Measurements from ENCODE around the gene RFX8.

RFX8 gene

GRCh38 chr2:101410746-101411145 lies 64.2 kb downstream of the RFX8 start (continued):
- TF ChIP-seq, protein P1, sequence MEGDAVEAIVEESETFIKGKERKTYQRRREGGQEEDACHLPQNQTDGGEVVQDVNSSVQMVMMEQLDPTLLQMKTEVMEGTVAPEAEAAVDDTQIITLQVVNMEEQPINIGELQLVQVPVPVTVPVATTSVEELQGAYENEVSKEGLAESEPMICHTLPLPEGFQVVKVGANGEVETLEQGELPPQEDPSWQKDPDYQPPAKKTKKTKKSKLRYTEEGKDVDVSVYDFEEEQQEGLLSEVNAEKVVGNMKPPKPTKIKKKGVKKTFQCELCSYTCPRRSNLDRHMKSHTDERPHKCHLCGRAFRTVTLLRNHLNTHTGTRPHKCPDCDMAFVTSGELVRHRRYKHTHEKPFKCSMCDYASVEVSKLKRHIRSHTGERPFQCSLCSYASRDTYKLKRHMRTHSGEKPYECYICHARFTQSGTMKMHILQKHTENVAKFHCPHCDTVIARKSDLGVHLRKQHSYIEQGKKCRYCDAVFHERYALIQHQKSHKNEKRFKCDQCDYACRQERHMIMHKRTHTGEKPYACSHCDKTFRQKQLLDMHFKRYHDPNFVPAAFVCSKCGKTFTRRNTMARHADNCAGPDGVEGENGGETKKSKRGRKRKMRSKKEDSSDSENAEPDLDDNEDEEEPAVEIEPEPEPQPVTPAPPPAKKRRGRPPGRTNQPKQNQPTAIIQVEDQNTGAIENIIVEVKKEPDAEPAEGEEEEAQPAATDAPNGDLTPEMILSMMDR (tag by site-specific recombination; IDR thresholded peaks at IDR 0.05), result no peak
- no peak for TF ChIP-seq ZFP37 (tag by site-specific recombination; IDR thresholded peaks at IDR 0.05)
- TF ChIP-seq ZNF221 (tag by site-specific recombination; IDR thresholded peaks at IDR 0.05; ENCODE audit: borderline replicate concordance), result no peak
- TF ChIP-seq ZNF629 (tag by site-specific recombination; IDR thresholded peaks at IDR 0.05), result 0 out of 2 replicates have a peak, but pooled peaks have one; percentile 37
- TF ChIP-seq GLI4 (tag by site-specific recombination; IDR thresholded peaks at IDR 0.05), result no peak

DNA sequence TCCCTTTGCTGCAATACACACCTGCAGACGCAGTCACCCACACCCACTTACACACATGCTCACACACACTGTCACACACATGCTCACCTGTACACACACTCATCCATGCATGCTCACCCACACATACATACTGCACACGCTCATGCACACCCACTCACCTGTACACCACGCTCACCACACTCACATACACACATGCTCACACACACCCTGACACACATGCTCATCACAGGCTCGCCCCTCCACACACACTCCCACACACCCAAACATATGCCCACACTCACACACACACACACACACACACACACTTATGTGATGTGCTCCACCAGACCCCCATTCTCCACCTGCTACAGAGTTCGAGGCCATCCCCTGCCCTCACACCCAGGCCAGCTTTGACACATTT lies 64.8 kb downstream of the RFX8 start:
- Histone ChIP-seq H3K4me3 (ENCODE audit: low read depth, low read length) (no peak overlapping the region), H3K27ac (ENCODE audit: extremely low read depth, low read depth, low read length) (no peak overlapping the region), H3K36me3 (ENCODE audit: control insufficient read depth in 2 of 2, insufficient read depth in 1 of 2, low read length in 2 of 2) (no peaks in the 10 kb centered on the region), H3K4me1 (ENCODE audit: control insufficient read depth, insufficient read depth, low read length) (no peaks in the 10 kb centered on the region), H3K9me3 (ENCODE audit: control insufficient read depth, insufficient read depth, low read depth, low read length) (no peaks in the 10 kb centered on the region)
- ChIA-PET POLR2A (no interaction called here), CTCF (interaction anchor here (0.6 to 0.8 kb wide), 2 partner anchors 69 to 762 kb away, joined by 3 read pairs; no protein-coding TSS in a partner anchor)
- TF ChIP-seq GLI4 (tag by site-specific recombination; IDR thresholded peaks at IDR 0.05), result 0 out of 2 replicates have a peak, but pooled peaks have one; percentile 34
- TF ChIP-seq, protein P2, sequence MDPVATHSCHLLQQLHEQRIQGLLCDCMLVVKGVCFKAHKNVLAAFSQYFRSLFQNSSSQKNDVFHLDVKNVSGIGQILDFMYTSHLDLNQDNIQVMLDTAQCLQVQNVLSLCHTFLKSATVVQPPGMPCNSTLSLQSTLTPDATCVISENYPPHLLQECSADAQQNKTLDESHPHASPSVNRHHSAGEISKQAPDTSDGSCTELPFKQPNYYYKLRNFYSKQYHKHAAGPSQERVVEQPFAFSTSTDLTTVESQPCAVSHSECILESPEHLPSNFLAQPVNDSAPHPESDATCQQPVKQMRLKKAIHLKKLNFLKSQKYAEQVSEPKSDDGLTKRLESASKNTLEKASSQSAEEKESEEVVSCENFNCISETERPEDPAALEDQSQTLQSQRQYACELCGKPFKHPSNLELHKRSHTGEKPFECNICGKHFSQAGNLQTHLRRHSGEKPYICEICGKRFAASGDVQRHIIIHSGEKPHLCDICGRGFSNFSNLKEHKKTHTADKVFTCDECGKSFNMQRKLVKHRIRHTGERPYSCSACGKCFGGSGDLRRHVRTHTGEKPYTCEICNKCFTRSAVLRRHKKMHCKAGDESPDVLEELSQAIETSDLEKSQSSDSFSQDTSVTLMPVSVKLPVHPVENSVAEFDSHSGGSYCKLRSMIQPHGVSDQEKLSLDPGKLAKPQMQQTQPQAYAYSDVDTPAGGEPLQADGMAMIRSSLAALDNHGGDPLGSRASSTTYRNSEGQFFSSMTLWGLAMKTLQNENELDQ (tag by site-specific recombination; IDR thresholded peaks at IDR 0.05; ENCODE audit: low read depth), result no peak
- no peak for TF ChIP-seq ZNF623 (tag by site-specific recombination; IDR thresholded peaks at IDR 0.05)
- no peak for TF ChIP-seq ZNF433 (tag by site-specific recombination; IDR thresholded peaks at IDR 0.05; ENCODE audit: low read depth)
- peak; percentile 88 for TF ChIP-seq ZFHX2 (tag by site-specific recombination; conservative IDR thresholded peaks at IDR 0.05)
- no peak for TF ChIP-seq KLF8 (tag by site-specific recombination; IDR thresholded peaks at IDR 0.05)
- TF ChIP-seq, protein P3, sequence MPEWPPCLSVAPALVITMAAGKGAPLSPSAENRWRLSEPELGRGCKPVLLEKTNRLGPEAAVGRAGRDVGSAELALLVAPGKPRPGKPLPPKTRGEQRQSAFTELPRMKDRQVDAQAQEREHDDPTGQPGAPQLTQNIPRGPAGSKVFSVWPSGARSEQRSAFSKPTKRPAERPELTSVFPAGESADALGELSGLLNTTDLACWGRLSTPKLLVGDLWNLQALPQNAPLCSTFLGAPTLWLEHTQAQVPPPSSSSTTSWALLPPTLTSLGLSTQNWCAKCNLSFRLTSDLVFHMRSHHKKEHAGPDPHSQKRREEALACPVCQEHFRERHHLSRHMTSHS (tag by site-specific recombination; IDR thresholded peaks at IDR 0.05), result no peak
- no peak for TF ChIP-seq GLIS2 (tag by site-specific recombination; IDR thresholded peaks at IDR 0.05)
- no peak for TF ChIP-seq ZFP41 (tag by site-specific recombination; IDR thresholded peaks at IDR 0.05; ENCODE audit: borderline replicate concordance)
- TF ChIP-seq ZNF302 (tag by site-specific recombination; IDR thresholded peaks at IDR 0.05; ENCODE audit: low read depth), result no peak
- peak; percentile 78 for TF ChIP-seq EGR2 (tag by site-specific recombination; IDR thresholded peaks at IDR 0.05; ENCODE audit: low read depth)
- no peak for TF ChIP-seq ZNF501 (tag by site-specific recombination; IDR thresholded peaks at IDR 0.05)
- TF ChIP-seq, protein P4, sequence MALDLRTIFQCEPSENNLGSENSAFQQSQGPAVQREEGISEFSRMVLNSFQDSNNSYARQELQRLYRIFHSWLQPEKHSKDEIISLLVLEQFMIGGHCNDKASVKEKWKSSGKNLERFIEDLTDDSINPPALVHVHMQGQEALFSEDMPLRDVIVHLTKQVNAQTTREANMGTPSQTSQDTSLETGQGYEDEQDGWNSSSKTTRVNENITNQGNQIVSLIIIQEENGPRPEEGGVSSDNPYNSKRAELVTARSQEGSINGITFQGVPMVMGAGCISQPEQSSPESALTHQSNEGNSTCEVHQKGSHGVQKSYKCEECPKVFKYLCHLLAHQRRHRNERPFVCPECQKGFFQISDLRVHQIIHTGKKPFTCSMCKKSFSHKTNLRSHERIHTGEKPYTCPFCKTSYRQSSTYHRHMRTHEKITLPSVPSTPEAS (tag by site-specific recombination; IDR thresholded peaks at IDR 0.05), result peak; percentile 85

- Histone ChIP-seq H3K4me1 (ENCODE audit: control insufficient read depth, insufficient read depth, low read length) (no peaks in the 10 kb centered on the region), H3K9me3 (ENCODE audit: control insufficient read depth, insufficient read depth, low read depth, low read length) (no peaks in the 10 kb centered on the region), H3K36me3 (ENCODE audit: control insufficient read depth in 2 of 2, insufficient read depth in 1 of 2, low read length in 2 of 2) (no peaks in the 10 kb centered on the region), H3K4me3 (ENCODE audit: low read depth, low read length) (no peak overlapping the region), H3K27ac (ENCODE audit: extremely low read depth, low read depth, low read length) (no peak overlapping the region)
- TF ChIP-seq, protein P5, sequence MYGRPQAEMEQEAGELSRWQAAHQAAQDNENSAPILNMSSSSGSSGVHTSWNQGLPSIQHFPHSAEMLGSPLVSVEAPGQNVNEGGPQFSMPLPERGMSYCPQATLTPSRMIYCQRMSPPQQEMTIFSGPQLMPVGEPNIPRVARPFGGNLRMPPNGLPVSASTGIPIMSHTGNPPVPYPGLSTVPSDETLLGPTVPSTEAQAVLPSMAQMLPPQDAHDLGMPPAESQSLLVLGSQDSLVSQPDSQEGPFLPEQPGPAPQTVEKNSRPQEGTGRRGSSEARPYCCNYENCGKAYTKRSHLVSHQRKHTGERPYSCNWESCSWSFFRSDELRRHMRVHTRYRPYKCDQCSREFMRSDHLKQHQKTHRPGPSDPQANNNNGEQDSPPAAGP (tag by site-specific recombination; IDR thresholded peaks at IDR 0.05), result no peak
- CTCF ChIA-PET, result interaction anchor here (0.6 to 1.5 kb wide), 5 partner anchors 9 to 762 kb away, joined by 3 to 4 read pairs (median 3); no protein-coding TSS in a partner anchor
- POLR2A ChIA-PET, result no interaction called here
Observed at GRCh38 chr2:101409699-101410098, 65.2 kb downstream of the RFX8 start.

Measured in HEK293 (cell line).